HepG2 (cell line): Measurements from ENCODE around the gene STIM2. TPM values are rescaled to one million over a fixed set of nuclear protein-coding genes. Genes with fewer than 3 reads are reported as not detected.

Experiments used
- ATAC-seq: fragments of 200-7000 bp; cut with Tn5 transposase; 3 replicates; pipeline ENCODE4 v1.9.1; 2020; ENCODE audit warnings: mild to moderate bottlenecking, moderate library complexity
- BruUV-seq: library from RNA; stranded (reverse); fragments of 400-500 nt; replicated peaks from 2 replicates; lab custom pipeline; 2021; lab: Mats Ljungman, UMichigan
- CTCF ChIA-PET: fragments of 300-600 bp; formaldehyde crosslinking; extraction: SDS; loops from one replicate; lab custom pipeline; 2021; ENCODE audit warnings: low total read pairs, inconsistent platforms, low intra/inter-chr PET ratio; lab: Yijun Ruan, JAX
- POLR2A ChIA-PET: fragments of 350-600 bp; sonication (Branson Sonifier 250); formaldehyde crosslinking; loops from one replicate; lab custom pipeline; 2020; ENCODE audit warnings: antibody characterized with exemption, inconsistent platforms; lab: Yijun Ruan, JAX
- DNase-seq: peaks from one replicate; pipeline ENCODE4 v3.0.0-alpha.2; 2015; ENCODE audit warnings: low spot score
- FAIRE-seq: peaks from 3 replicates; lab custom pipeline; 2011; peaks lifted over from hg19 to GRCh38; lab: Jason Lieb, UNC
- H2AFZ ChIP-seq: one replicate; pipeline ENCODE4 v1.6.1; 2011; ENCODE audit warnings: low read length, inconsistent platforms
- H3K27ac ChIP-seq: fragments of 300-600 bp; 3 replicates; pipeline ENCODE4 v1.8.0; 2011; ENCODE audit warnings: mixed run types, mild to moderate bottlenecking, mixed read lengths, low read length, inconsistent platforms; ENCODE audit not compliant: insufficient read depth; ENCODE audit errors: extremely low read length
- H3K27me3 ChIP-seq, 2 experiments: fragments of 200-600 bp in 1 of 2; 2 replicates in 1 of 2; 3 replicates in 1 of 2; pipeline versions ENCODE4 v1.6.0 to v1.8.0; 2011; ENCODE audit warnings: low read length in 2 of 2, mild to moderate bottlenecking in 2 of 2, moderate library complexity in 2 of 2, inconsistent platforms in 1 of 2; ENCODE audit not compliant: insufficient read depth in 2 of 2, control insufficient read depth in 1 of 2
- H3K36me3 ChIP-seq, 2 experiments: fragments of 200-600 bp in 1 of 2; replicated peaks in 1 of 2; 2 replicates in 1 of 2; 3 replicates in 1 of 2; pipeline versions ENCODE4 v1.5.1 to v1.8.0; 2011; ENCODE audit warnings: low read length in 2 of 2, inconsistent platforms in 1 of 2; ENCODE audit not compliant: insufficient read depth in 2 of 2, control insufficient read depth in 1 of 2
- H3K4me1 ChIP-seq: 2 replicates; pipeline ENCODE4 v1.5.1; 2012; ENCODE audit warnings: low read length, inconsistent platforms; ENCODE audit not compliant: insufficient read depth
- H3K4me2 ChIP-seq: 2 replicates; pipeline ENCODE4 v1.6.0; 2011; ENCODE audit warnings: low read depth, low read length, inconsistent platforms
- H3K4me3 ChIP-seq, 3 experiments: fragments of 200-600 bp in 1 of 3; sonication (generic), shearing (Covaris generic) in 1 of 3; replicated peaks in 1 of 3; 2 replicates each; pipeline ENCODE4 v1.5.1; 2011 to 2016; ENCODE audit warnings: low read length in 3 of 3, inconsistent platforms in 2 of 3, low read depth in 2 of 3, mild to moderate bottlenecking in 2 of 3, control low read depth in 1 of 3, mixed read lengths in 1 of 3; ENCODE audit not compliant: insufficient read depth in 1 of 3
- H3K79me2 ChIP-seq: one replicate; pipeline ENCODE4 v1.6.1; 2011; ENCODE audit warnings: low read length, inconsistent platforms; ENCODE audit not compliant: insufficient read depth
- H3K9ac ChIP-seq: 2 replicates; pipeline ENCODE4 v1.6.0; 2011; ENCODE audit warnings: mild to moderate bottlenecking, low read depth, low read length, inconsistent platforms; ENCODE audit not compliant: insufficient read depth
- H3K9me3 ChIP-seq: 2 replicates; pipeline ENCODE4 v1.5.1; 2012; ENCODE audit warnings: mild to moderate bottlenecking, low read length
- H4K20me1 ChIP-seq: 2 replicates; pipeline ENCODE4 v1.6.0; 2011; ENCODE audit warnings: inconsistent platforms, mild to moderate bottlenecking, low read length, moderate library complexity; ENCODE audit not compliant: insufficient read depth
- EZH2 ChIP-seq: conservative IDR thresholded peaks from 2 replicates; pipeline ENCODE4 v1.6.1; 2012; ENCODE audit warnings: mild to moderate bottlenecking, low read depth, low read length, moderate library complexity
- FOSL2 ChIP-seq: sonication (generic); formaldehyde crosslinking; IDR thresholded peaks from 2 replicates; pipeline ENCODE4 v1.4.0; 2020; ENCODE audit warnings: missing genetic modification reagents
- FOXM1 ChIP-seq: sonication (generic); formaldehyde crosslinking; IDR thresholded peaks from 2 replicates; pipeline ENCODE4 v1.5.0; 2020; ENCODE audit warnings: missing genetic modification reagents
- GABPB1 ChIP-seq: IDR thresholded peaks from 2 replicates; pipeline ENCODE4 v1.6.1; 2016; ENCODE audit warnings: mild to moderate bottlenecking, missing genetic modification reagents, moderate library complexity, missing compliant biosample characterization
- GPN1 ChIP-seq: sonication (generic); formaldehyde crosslinking; IDR thresholded peaks from 2 replicates; pipeline ENCODE4 v1.5.1; 2020; ENCODE audit warnings: missing genetic modification reagents, borderline replicate concordance
- HNF4A ChIP-seq: sonication (generic); formaldehyde crosslinking; IDR thresholded peaks from 2 replicates; pipeline ENCODE4 v1.4.0; 2020; ENCODE audit warnings: missing genetic modification reagents
- SALL1 ChIP-seq: sonication (generic); formaldehyde crosslinking; IDR thresholded peaks from 2 replicates; pipeline ENCODE4 v1.8.0; 2022; ENCODE audit warnings: mild to moderate bottlenecking, missing genetic modification reagents
- SMARCC2 ChIP-seq: fragments of 450-650 bp; IDR thresholded peaks from 2 replicates; pipeline ENCODE4 v1.6.1; 2017; ENCODE audit warnings: antibody characterized with exemption, mild to moderate bottlenecking
- SMC3 ChIP-seq: IDR thresholded peaks from 2 replicates; pipeline ENCODE4 v1.6.1; 2011; ENCODE audit warnings: low read length, improper control_type of control experiment
- TERF1 ChIP-seq: sonication (generic); formaldehyde crosslinking; IDR thresholded peaks from 2 replicates; pipeline ENCODE4 v1.8.0; 2022; ENCODE audit warnings: mild to moderate bottlenecking, missing genetic modification reagents, moderate library complexity
- ZFP41 ChIP-seq: sonication (generic); formaldehyde crosslinking; IDR thresholded peaks from 2 replicates; pipeline ENCODE4 v1.4.0; 2020; ENCODE audit warnings: mild to moderate bottlenecking, missing genetic modification reagents, borderline replicate concordance
- ZNF280B ChIP-seq: sonication (generic); formaldehyde crosslinking; IDR thresholded peaks from 2 replicates; pipeline ENCODE4 v1.5.0; 2020; ENCODE audit warnings: missing genetic modification reagents, mild to moderate bottlenecking, borderline replicate concordance
- ZNF343 ChIP-seq: sonication (generic); formaldehyde crosslinking; IDR thresholded peaks from 2 replicates; pipeline ENCODE4 v1.4.0; 2020; ENCODE audit warnings: mild to moderate bottlenecking, missing genetic modification reagents
- ZNF569 ChIP-seq: sonication (generic); formaldehyde crosslinking; IDR thresholded peaks from 2 replicates; pipeline ENCODE4 v1.5.0; 2020; ENCODE audit warnings: mild to moderate bottlenecking, missing genetic modification reagents, moderate library complexity, borderline replicate concordance
- ZNF790 ChIP-seq: sonication (generic); formaldehyde crosslinking; IDR thresholded peaks from 2 replicates; pipeline ENCODE4 v1.8.0; 2022; ENCODE audit warnings: missing genetic modification reagents, mild to moderate bottlenecking, borderline replicate concordance
- ZSCAN31 ChIP-seq: sonication (generic); formaldehyde crosslinking; IDR thresholded peaks from 2 replicates; pipeline ENCODE4 v1.5.0; 2020; ENCODE audit warnings: low read depth, mild to moderate bottlenecking, missing genetic modification reagents
- in situ Hi-C: cut with HindIII; loops from 2 replicates; pipeline ENCODE4 v1.10.0; 2017; ENCODE audit warnings: low pct_unique_long_range_greater_than_20kb; ENCODE audit not compliant: extremely low pct_ligation_motif_present
- intact Hi-C: fragments of 100-400 bp; cut with micrococcal nuclease; formaldehyde crosslinking; loops from one replicate; pipeline ENCODE4 v1.10.0; 2022; ENCODE audit not compliant: unreplicated experiment
- polyA plus RNA-seq, 8 experiments: library from polyadenylated mRNA; depleted of rRNA in 3 of 8; stranded (reverse) in 7 of 8; unstranded in 1 of 8; fragments of >200 nt; fragmentation: Illumina TruSeq in 4 of 8; extraction: Trizol in 4 of 8; gene quantifications; 2 replicates each; pipeline versions ENCODE4 v1.2.1 to v1.2.3, GENCODE V29; 2011 to 2016; ENCODE audit warnings: low read depth in 4 of 8, missing spikeins in 1 of 8, mixed read lengths in 1 of 8; ENCODE audit not compliant: insufficient read depth in 1 of 8
- total RNA-seq, 5 experiments: library from RNA; depleted of rRNA; stranded (reverse); fragments of >200 nt; fragmentation: Illumina TruSeq; extraction: Trizol; gene quantifications; 2 replicates each; pipeline ENCODE4 v1.2.3, GENCODE V29; 2016; ENCODE audit warnings: low read depth in 1 of 5
- TF ChIP-seq, protein P1 (sequence below): sonication (generic); formaldehyde crosslinking; IDR thresholded peaks from 2 replicates; pipeline ENCODE4 v1.9.0; 2022; ENCODE audit warnings: missing genetic modification reagents, mild to moderate bottlenecking, borderline replicate concordance
- TF ChIP-seq, protein P2 (sequence below): sonication (generic); formaldehyde crosslinking; IDR thresholded peaks from 2 replicates; pipeline ENCODE4 v1.8.0; 2022; ENCODE audit warnings: mild to moderate bottlenecking, missing genetic modification reagents; ENCODE audit not compliant: insufficient replicate concordance

The STIM2 gene
- total and polyA plus RNA-seq, 2 of the 13 experiments (the other 11 are each of a cell fraction or from before 2014, with no cell fraction given): 19.3 to 19.4 TPM

- no TSS peak for BruUV-seq
- ATAC-seq: no peak
- no peak for FAIRE-seq
- no peak overlapping the region for H3K4me3 ChIP-seq
- no peaks in the 10 kb centered on the region for H3K79me2 ChIP-seq
- H3K36me3 ChIP-seq: no peaks in the 10 kb centered on the region
- no peaks in the 10 kb centered on the region for H4K20me1 ChIP-seq
- no peak overlapping the region for H3K4me2 ChIP-seq
- peaks cover 0 to 4% of the 10 kb centered on the region in 2 experiments; a peak in 1 of 5 replicates for H3K27me3 ChIP-seq
- CTCF ChIA-PET: no interaction called here
- H3K4me1 ChIP-seq: peaks cover 14% of the 10 kb centered on the region
- no peaks in the 10 kb centered on the region for H3K9me3 ChIP-seq
- POLR2A ChIA-PET: no interaction called here
- in situ Hi-C loops: no loop called here
- H2AFZ ChIP-seq: no peak overlapping the region
- intact Hi-C loops: no loop called here
- H3K9ac ChIP-seq: no peak overlapping the region
- no peak overlapping the region for H3K27ac ChIP-seq
- TF ChIP-seq SMARCC2 (no peak), FOXM1 (CRISPR knock-in tag) (no peak), TERF1 (CRISPR knock-in tag) (no peak), ZNF569 (CRISPR knock-in tag) (no peak), SALL1 (no peak), ZNF343 (CRISPR knock-in tag) (no peak), HNF4A (CRISPR knock-in tag) (no peak), SMC3 (no peak), GABPB1 (CRISPR knock-in tag) (no peak), ZNF280B (no peak), ZSCAN31 (CRISPR knock-in tag) (no peak), FOSL2 (CRISPR knock-in tag) (no peak), EZH2 (no peak), ZNF790 (no peak), GPN1 (CRISPR knock-in tag) (no peak), ZFP41 (CRISPR knock-in tag) (no peak)
- TF ChIP-seq, protein P1, sequence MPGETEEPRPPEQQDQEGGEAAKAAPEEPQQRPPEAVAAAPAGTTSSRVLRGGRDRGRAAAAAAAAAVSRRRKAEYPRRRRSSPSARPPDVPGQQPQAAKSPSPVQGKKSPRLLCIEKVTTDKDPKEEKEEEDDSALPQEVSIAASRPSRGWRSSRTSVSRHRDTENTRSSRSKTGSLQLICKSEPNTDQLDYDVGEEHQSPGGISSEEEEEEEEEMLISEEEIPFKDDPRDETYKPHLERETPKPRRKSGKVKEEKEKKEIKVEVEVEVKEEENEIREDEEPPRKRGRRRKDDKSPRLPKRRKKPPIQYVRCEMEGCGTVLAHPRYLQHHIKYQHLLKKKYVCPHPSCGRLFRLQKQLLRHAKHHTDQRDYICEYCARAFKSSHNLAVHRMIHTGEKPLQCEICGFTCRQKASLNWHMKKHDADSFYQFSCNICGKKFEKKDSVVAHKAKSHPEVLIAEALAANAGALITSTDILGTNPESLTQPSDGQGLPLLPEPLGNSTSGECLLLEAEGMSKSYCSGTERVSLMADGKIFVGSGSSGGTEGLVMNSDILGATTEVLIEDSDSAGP: no peak
- TF ChIP-seq, protein P2, sequence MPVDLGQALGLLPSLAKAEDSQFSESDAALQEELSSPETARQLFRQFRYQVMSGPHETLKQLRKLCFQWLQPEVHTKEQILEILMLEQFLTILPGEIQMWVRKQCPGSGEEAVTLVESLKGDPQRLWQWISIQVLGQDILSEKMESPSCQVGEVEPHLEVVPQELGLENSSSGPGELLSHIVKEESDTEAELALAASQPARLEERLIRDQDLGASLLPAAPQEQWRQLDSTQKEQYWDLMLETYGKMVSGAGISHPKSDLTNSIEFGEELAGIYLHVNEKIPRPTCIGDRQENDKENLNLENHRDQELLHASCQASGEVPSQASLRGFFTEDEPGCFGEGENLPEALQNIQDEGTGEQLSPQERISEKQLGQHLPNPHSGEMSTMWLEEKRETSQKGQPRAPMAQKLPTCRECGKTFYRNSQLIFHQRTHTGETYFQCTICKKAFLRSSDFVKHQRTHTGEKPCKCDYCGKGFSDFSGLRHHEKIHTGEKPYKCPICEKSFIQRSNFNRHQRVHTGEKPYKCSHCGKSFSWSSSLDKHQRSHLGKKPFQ (CRISPR knock-in tag): no peak
- DNase-seq: no peak
These were observed 45.4 kb upstream of the STIM2 start for GRCh38 chr4:26815199-26815598.
